Loucy (cell line): ENCODE results near the gene CENPA.
"Not testable (repeated sequence)": the region's sequence is repeated elsewhere in the genome, so short reads cannot be mapped to it uniquely, and the experiment has no call there.

ENCODE experiments used
- H2AFZ ChIP-seq: fragments of 200-600 bp; sonication (generic); 2 replicates; pipeline ENCODE4 v1.6.0; 2016; ENCODE audit warnings: antibody characterized with exemption, mild to moderate bottlenecking, low read length, moderate library complexity
- H3F3A ChIP-seq: fragments of 200-600 bp; 2 replicates; pipeline ENCODE4 v1.6.0; 2016; ENCODE audit warnings: antibody characterized with exemption, low read depth, mild to moderate bottlenecking
- H3K27me3 ChIP-seq: fragments of 200-600 bp; sonication (generic); 2 replicates; pipeline ENCODE4 v1.6.1; 2014; ENCODE audit warnings: low read length, mild to moderate bottlenecking; ENCODE audit not compliant: insufficient read depth, poor library complexity, severe bottlenecking
- H3K36me3 ChIP-seq: fragments of 200-600 bp; sonication (generic); 2 replicates; pipeline ENCODE4 v1.6.1; 2016; ENCODE audit warnings: low read length; ENCODE audit not compliant: insufficient read depth
- H3K4me1 ChIP-seq: fragments of 200-600 bp; sonication (generic); 2 replicates; pipeline ENCODE4 v1.5.1; 2014; ENCODE audit warnings: low read length, mild to moderate bottlenecking; ENCODE audit not compliant: insufficient read depth, poor library complexity, severe bottlenecking
- H3K4me2 ChIP-seq: fragments of 200-600 bp; sonication (generic); 2 replicates; pipeline ENCODE4 v1.6.0; 2014; ENCODE audit warnings: antibody characterized with exemption, low read length, low read depth, mild to moderate bottlenecking; ENCODE audit not compliant: poor library complexity, severe bottlenecking
- H3K4me3 ChIP-seq: fragments of 200-600 bp; sonication (generic); 2 replicates; pipeline ENCODE4 v1.5.1; 2014; ENCODE audit warnings: low read length, mild to moderate bottlenecking, mixed read lengths; ENCODE audit not compliant: poor library complexity, severe bottlenecking
- H3K79me2 ChIP-seq: fragments of 200-600 bp; sonication (generic); 2 replicates; pipeline ENCODE4 v1.6.1; 2014; ENCODE audit warnings: low read length; ENCODE audit not compliant: insufficient read depth
- H3K9ac ChIP-seq: fragments of 200-600 bp; sonication (generic); 2 replicates; pipeline ENCODE4 v1.6.0; 2014; ENCODE audit warnings: mild to moderate bottlenecking, low read depth, low read length, moderate library complexity; ENCODE audit not compliant: poor library complexity, severe bottlenecking
- H3K9me2 ChIP-seq: fragments of 200-600 bp; sonication (generic); replicated peaks from 2 replicates; pipeline ENCODE4 v1.6.1; 2016; ENCODE audit warnings: low read depth, low read length, mixed read lengths
- H3K9me3 ChIP-seq: fragments of 200-600 bp; sonication (generic); 2 replicates; pipeline ENCODE4 v1.6.1; 2014; ENCODE audit warnings: mild to moderate bottlenecking, antibody characterized with exemption, low read length, low read depth; ENCODE audit not compliant: insufficient read depth
- H4K20me1 ChIP-seq: fragments of 200-600 bp; sonication (generic); 2 replicates; pipeline ENCODE4 v1.6.0; 2014; ENCODE audit warnings: antibody characterized with exemption, low read length, mild to moderate bottlenecking; ENCODE audit not compliant: insufficient read depth, poor library complexity, severe bottlenecking
- EZH2phosphoT487 ChIP-seq: fragments of 200-600 bp; IDR thresholded peaks from 2 replicates; pipeline ENCODE4 v1.6.1; 2018; ENCODE audit warnings: antibody characterized with exemption, mild to moderate bottlenecking, moderate library complexity, borderline replicate concordance
- TF ChIP-seq, protein P1 (sequence below): fragments of 200-600 bp; sonication (generic); conservative IDR thresholded peaks from 2 replicates; pipeline ENCODE4 v1.5.1; 2014; ENCODE audit warnings: mild to moderate bottlenecking, antibody characterized with exemption, low read length

CENPA gene

DNA sequence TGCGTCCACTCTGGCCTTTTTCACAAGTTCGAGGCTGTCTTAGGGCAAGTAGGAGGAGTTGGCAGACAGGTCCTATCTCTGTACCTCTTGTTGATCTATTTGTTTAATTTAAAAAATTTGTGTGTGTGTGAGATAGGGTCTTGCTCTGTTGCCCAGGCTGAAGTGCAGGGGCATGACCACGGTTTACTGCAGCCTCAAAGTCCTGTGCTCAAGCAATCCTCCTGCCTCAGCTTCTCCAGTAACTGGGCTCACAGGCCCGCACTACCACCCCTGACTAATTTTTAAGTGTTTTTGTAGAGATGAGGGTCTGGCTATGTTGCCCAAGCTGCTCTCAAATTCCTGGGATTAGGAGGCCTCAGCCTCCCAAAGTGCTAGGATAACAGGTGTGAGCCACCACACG lies 26.0 kb upstream of the CENPA start:
- Histone ChIP-seq H3K9ac (no peak overlapping the region), H3K4me2 (no peak overlapping the region), H3K36me3 (no peaks in the 10 kb centered on the region), H3K9me3 (no peaks in the 10 kb centered on the region), H3K27me3 (no peaks in the 10 kb centered on the region), H3K9me2 (no peaks in the 10 kb centered on the region), H3F3A (no peaks in the 10 kb centered on the region), H3K4me1 (peaks cover 8% of the 10 kb centered on the region), H3K4me3 (no peak overlapping the region), H2AFZ (no peak overlapping the region), H4K20me1 (no peaks in the 10 kb centered on the region), H3K79me2 (peaks cover 7% of the 10 kb centered on the region)
- no peak for TF ChIP-seq EZH2phosphoT487
- TF ChIP-seq, protein P1, sequence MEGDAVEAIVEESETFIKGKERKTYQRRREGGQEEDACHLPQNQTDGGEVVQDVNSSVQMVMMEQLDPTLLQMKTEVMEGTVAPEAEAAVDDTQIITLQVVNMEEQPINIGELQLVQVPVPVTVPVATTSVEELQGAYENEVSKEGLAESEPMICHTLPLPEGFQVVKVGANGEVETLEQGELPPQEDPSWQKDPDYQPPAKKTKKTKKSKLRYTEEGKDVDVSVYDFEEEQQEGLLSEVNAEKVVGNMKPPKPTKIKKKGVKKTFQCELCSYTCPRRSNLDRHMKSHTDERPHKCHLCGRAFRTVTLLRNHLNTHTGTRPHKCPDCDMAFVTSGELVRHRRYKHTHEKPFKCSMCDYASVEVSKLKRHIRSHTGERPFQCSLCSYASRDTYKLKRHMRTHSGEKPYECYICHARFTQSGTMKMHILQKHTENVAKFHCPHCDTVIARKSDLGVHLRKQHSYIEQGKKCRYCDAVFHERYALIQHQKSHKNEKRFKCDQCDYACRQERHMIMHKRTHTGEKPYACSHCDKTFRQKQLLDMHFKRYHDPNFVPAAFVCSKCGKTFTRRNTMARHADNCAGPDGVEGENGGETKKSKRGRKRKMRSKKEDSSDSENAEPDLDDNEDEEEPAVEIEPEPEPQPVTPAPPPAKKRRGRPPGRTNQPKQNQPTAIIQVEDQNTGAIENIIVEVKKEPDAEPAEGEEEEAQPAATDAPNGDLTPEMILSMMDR: no peak

DNA sequence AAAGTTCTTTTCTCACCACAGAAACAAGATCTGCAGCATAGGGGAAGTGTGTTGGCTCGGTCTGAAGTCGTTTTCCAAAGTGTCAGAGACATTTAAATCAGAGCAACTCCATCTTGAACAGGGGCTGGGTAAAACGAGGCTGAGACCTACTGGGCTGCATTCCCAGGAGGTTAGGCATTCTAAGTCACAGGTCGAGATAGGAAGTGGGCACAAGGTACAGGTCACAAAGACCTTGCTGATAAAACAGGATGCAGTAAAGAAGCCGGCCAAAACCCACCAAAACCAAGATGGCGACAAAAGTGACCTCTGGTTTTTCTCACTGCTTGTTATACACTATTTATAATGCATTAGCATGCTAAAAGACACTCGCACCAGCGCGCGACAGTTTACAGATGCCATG lies 24.9 kb upstream of the CENPA start:
- not testable (repeated sequence) for H3K9me3 ChIP-seq

DNA sequence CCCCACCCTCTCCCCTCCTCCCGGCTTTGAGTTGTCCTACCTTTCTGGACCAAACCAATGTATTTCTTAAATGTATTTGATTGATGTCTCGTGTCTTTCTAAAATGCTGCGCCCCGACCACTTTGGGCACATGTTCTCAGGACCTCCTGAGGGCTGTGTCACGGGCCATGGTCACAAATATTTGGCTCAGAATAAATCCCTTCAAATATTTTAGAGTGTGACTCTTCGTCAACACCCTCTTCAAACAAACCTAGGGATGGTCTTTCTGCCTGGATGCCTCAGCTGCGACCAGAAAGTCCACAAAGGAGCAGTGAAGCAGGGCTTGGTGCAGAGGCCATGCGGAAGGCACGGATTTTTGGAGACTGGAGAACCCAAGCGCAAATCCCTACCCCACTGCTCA lies 22.8 kb upstream of the CENPA start:
- Histone ChIP-seq H3K79me2 (peaks cover 20% of the 10 kb centered on the region), H3K9ac (no peak overlapping the region), H3K9me2 (no peaks in the 10 kb centered on the region), H3F3A (no peaks in the 10 kb centered on the region), H2AFZ (no peak overlapping the region), H4K20me1 (peaks cover 11% of the 10 kb centered on the region), H3K36me3 (no peaks in the 10 kb centered on the region), H3K4me1 (peaks cover 34% of the 10 kb centered on the region), H3K4me3 (no peak overlapping the region), H3K27me3 (no peaks in the 10 kb centered on the region), H3K9me3 (no peaks in the 10 kb centered on the region), H3K4me2 (no peak overlapping the region)
- TF ChIP-seq, protein P1: no peak
- no peak for TF ChIP-seq EZH2phosphoT487

More for the DNA sequence above, 24.9 kb upstream of the CENPA start:
- not testable (repeated sequence) for H3K9me2 ChIP-seq, H3K36me3 ChIP-seq, H4K20me1 ChIP-seq, H3K9ac ChIP-seq, H3F3A ChIP-seq, H3K4me2 ChIP-seq, H3K4me3 ChIP-seq, H3K27me3 ChIP-seq, H2AFZ ChIP-seq
- Histone ChIP-seq H3K79me2 (peaks cover 19% of the 10 kb centered on the region), H3K4me1 (peaks cover 19% of the 10 kb centered on the region)

DNA sequence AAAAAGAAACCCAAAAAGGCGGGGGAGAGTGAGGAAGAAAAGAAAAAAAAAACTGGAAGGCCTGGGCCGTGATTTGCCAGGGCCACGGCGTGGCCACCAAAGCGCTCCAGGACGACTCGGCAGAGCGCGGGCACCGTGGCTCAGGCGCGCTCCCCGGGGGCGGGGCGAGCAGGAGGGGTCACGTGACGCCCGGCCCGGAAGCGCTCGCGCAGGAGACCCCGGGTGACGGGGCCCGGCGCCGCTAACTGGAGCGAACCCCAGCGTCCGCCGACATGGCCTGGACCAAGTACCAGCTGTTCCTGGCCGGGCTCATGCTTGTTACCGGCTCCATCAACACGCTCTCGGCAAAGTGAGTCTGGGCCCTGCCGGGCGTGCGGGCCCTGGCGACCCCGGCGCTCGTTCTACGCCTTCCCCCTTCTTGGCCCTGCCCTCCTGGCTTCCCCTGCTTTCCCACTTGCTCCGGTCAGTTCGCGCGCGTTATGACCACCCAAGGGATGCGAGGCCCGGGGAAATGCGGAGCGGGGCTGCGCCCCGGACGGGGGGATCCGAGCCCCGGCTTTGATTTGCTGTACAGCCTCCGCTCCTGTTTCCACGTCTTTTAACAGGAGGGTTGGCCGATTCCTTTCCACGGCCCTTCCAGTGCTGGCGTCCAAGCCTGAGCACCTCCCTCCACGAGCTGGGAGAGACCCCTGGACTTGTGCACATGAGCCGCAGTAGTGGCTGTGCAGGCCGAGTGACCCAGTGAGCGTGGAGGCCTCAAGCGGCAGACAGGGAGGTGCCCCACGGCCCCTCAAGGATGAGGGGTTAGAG lies 21.6 kb upstream of the CENPA start, which contains the start of gene SLC35F6:
Gene SLC35F6 (plus strand): TSS at position 207 of the 810 bp plus-strand sequence. CDS start 66 bp downstream, at position 273.
- Histone ChIP-seq H3K9ac (peak within 1 kb of the TSS; percentile 89), H3K36me3 (no peaks in the 10 kb centered on the region), H3K4me3 (peak within 1 kb of the TSS; percentile 98), H3K9me3 (no peaks in the 10 kb centered on the region), H2AFZ (peak within 1 kb of the TSS; percentile 95), H3K9me2 (no peaks in the 10 kb centered on the region), H3K4me2 (peak within 1 kb of the TSS; percentile 84), H3F3A (no peaks in the 10 kb centered on the region), H4K20me1 (peaks cover 12% of the 10 kb centered on the region), H3K27me3 (no peaks in the 10 kb centered on the region), H3K79me2 (peaks cover 26% of the 10 kb centered on the region), H3K4me1 (peaks cover 43% of the 10 kb centered on the region)
- TF ChIP-seq, protein P1: no peak
- TF ChIP-seq EZH2phosphoT487: no peak
